ENCODE results near the gene KDM4C.
A peak's percentile ranks its signal among the peaks of the same experiment; 100 is the strongest.

KDM4C gene

GRCh38 chr9:6996061-6996854 is 238.5 kb downstream of the KDM4C start:
- Histone ChIP-seq H3K36me3 (ENCODE audit: control insufficient read depth, insufficient read depth, low read length) (no peaks in the 10 kb centered on the region), H3K27me3 (ENCODE audit: control insufficient read depth, insufficient read depth, low read length) (no peaks in the 10 kb centered on the region), H3K4me1 (peaks cover 6% of the 10 kb centered on the region)

GRCh38 chr9:6997330-6997729 is 239.6 kb downstream of the KDM4C start:
- H2AFZ ChIP-seq = no peak overlapping the region
- TF ChIP-seq CTCF (IDR thresholded peaks at IDR 0.05) = no peak
- H3K4me3 ChIP-seq (ENCODE audit: low read depth, low read length) = no peak overlapping the region
- H3K36me3 ChIP-seq (ENCODE audit: control insufficient read depth, insufficient read depth, low read length) = no peaks in the 10 kb centered on the region
- no peak overlapping the region for H3K9ac ChIP-seq
- no peaks in the 10 kb centered on the region for H3K27me3 ChIP-seq (ENCODE audit: control insufficient read depth, insufficient read depth, low read length)
- peak overlapping the region; percentile 49 for H3K27ac ChIP-seq
- H3K9me3 ChIP-seq (ENCODE audit: control insufficient read depth, low read length) = no peaks in the 10 kb centered on the region
- H3K4me1 ChIP-seq = peaks cover 6% of the 10 kb centered on the region
- H3K79me2 ChIP-seq = no peaks in the 10 kb centered on the region
- H3K4me2 ChIP-seq (ENCODE audit: low read length) = no peak overlapping the region

More at GRCh38 chr9:6996061-6996854, 238.5 kb downstream of the KDM4C start:
- TF ChIP-seq CTCF (IDR thresholded peaks at IDR 0.05) = no peak
- H3K4me3 ChIP-seq (ENCODE audit: low read depth, low read length) = peak overlapping the region; percentile 23
- no peak overlapping the region for H3K27ac ChIP-seq
- H3K9me3 ChIP-seq (ENCODE audit: control insufficient read depth, low read length) = no peaks in the 10 kb centered on the region
- no peak overlapping the region for H3K9ac ChIP-seq
- H3K79me2 ChIP-seq = no peaks in the 10 kb centered on the region
- peak overlapping the region; percentile 19 for H3K4me2 ChIP-seq (ENCODE audit: low read length)
- H2AFZ ChIP-seq = no peak overlapping the region

GRCh38 chr9:6999794-7000193 is 242.0 kb downstream of the KDM4C start:
- Histone ChIP-seq H3K4me3 (ENCODE audit: low read depth, low read length) (peak overlapping the region; percentile 41), H3K9ac (no peak overlapping the region), H3K79me2 (no peaks in the 10 kb centered on the region), H3K27me3 (ENCODE audit: control insufficient read depth, insufficient read depth, low read length) (no peaks in the 10 kb centered on the region), H3K4me1 (peaks cover 6% of the 10 kb centered on the region), H3K27ac (peak overlapping the region; percentile 54), H3K9me3 (ENCODE audit: control insufficient read depth, low read length) (no peaks in the 10 kb centered on the region), H3K4me2 (ENCODE audit: low read length) (peak overlapping the region; percentile 76), H3K36me3 (ENCODE audit: control insufficient read depth, insufficient read depth, low read length) (no peaks in the 10 kb centered on the region), H2AFZ (no peak overlapping the region)
- TF ChIP-seq CTCF (IDR thresholded peaks at IDR 0.05) = no peak

- no peak for TF ChIP-seq CTCF (IDR thresholded peaks at IDR 0.05)
- H3K4me1 ChIP-seq = peaks cover 6% of the 10 kb centered on the region
- H3K9ac ChIP-seq = no peak overlapping the region
- H3K4me3 ChIP-seq (ENCODE audit: low read depth, low read length) = no peak overlapping the region
- no peaks in the 10 kb centered on the region for H3K36me3 ChIP-seq (ENCODE audit: control insufficient read depth, insufficient read depth, low read length)
- H3K27me3 ChIP-seq (ENCODE audit: control insufficient read depth, insufficient read depth, low read length) = no peaks in the 10 kb centered on the region
- H2AFZ ChIP-seq = no peak overlapping the region
- H3K79me2 ChIP-seq = no peaks in the 10 kb centered on the region
- no peak overlapping the region for H3K27ac ChIP-seq
- H3K9me3 ChIP-seq (ENCODE audit: control insufficient read depth, low read length) = no peaks in the 10 kb centered on the region
- no peak overlapping the region for H3K4me2 ChIP-seq (ENCODE audit: low read length)
Observed at GRCh38 chr9:7001571-7001970, 243.8 kb downstream of the KDM4C start.

- H3K27me3 ChIP-seq (ENCODE audit: control insufficient read depth, insufficient read depth, low read length) = no peaks in the 10 kb centered on the region
- no peak overlapping the region for H3K4me2 ChIP-seq (ENCODE audit: low read length)
- H3K4me3 ChIP-seq (ENCODE audit: low read depth, low read length) = no peak overlapping the region
- no peak overlapping the region for H3K27ac ChIP-seq
- H2AFZ ChIP-seq = no peak overlapping the region
- TF ChIP-seq CTCF (IDR thresholded peaks at IDR 0.05) = no peak
- no peaks in the 10 kb centered on the region for H3K79me2 ChIP-seq
- no peaks in the 10 kb centered on the region for H3K4me1 ChIP-seq
- no peak overlapping the region for H3K9ac ChIP-seq
- no peaks in the 10 kb centered on the region for H3K36me3 ChIP-seq (ENCODE audit: control insufficient read depth, insufficient read depth, low read length)
- no peaks in the 10 kb centered on the region for H3K9me3 ChIP-seq (ENCODE audit: control insufficient read depth, low read length)
Observed at GRCh38 chr9:7003861-7004260, 246.1 kb downstream of the KDM4C start.

All from parathyroid adenoma (tissue), 2 donors.